ENCODE results near the gene EP300. TPM values are rescaled to one million over a fixed set of nuclear protein-coding genes. Genes with fewer than 3 reads are reported as not detected.
A peak's percentile ranks its signal among the peaks of the same experiment; 100 is the strongest.
"Not testable (repeated sequence)": the region's sequence is repeated elsewhere in the genome, so short reads cannot be mapped to it uniquely, and the experiment has no call there.

The EP300 gene
- total RNA-seq, 1 donor from 2014 or later = 61.1 TPM

- no peak for DNase-seq (ENCODE audit: low spot score)
These were observed 55.3 kb downstream of the EP300 start for GRCh38 chr22:41147722-41148121.

GRCh38 chr22:41152902-41153301 is 60.5 kb downstream of the EP300 start:
- no peak for DNase-seq (ENCODE audit: low spot score)

- no peak for DNase-seq (ENCODE audit: low spot score)
These were observed 64.7 kb downstream of the EP300 start for GRCh38 chr22:41157083-41157482.

- DNase-seq (ENCODE audit: low spot score) = no peak
These were observed 76.8 kb downstream of the EP300 start for GRCh38 chr22:41169157-41169556.

GRCh38 chr22:41171996-41172395 is 79.6 kb downstream of the EP300 start:
- no peak for DNase-seq (ENCODE audit: low spot score)

- no peak for DNase-seq (ENCODE audit: low spot score)
These were observed 83.2 kb downstream of the EP300 start for GRCh38 chr22:41175546-41175945.

- no peak for DNase-seq (ENCODE audit: low spot score)
These were observed 84.7 kb downstream of the EP300 start for GRCh38 chr22:41177040-41177621.

- no peak for DNase-seq (ENCODE audit: low spot score)
These were observed 85.4 kb downstream of the EP300 start for GRCh38 chr22:41177622-41178424.

- DNase-seq (ENCODE audit: low spot score) = no peak
These were observed 86.1 kb downstream of the EP300 start for GRCh38 chr22:41178425-41178975.

- DNase-seq (ENCODE audit: low spot score) = not testable (repeated sequence)
These were observed 88.0 kb downstream of the EP300 start for GRCh38 chr22:41180362-41180761.

GRCh38 chr22:41180926-41181325 is 88.5 kb downstream of the EP300 start:
- no peak for DNase-seq (ENCODE audit: low spot score)

- peak; percentile 55 for DNase-seq (ENCODE audit: low spot score)
These were observed 89.2 kb downstream of the EP300 start for GRCh38 chr22:41181349-41182241.

GRCh38 chr22:41184679-41185078 is 92.3 kb downstream of the EP300 start:
- DNase-seq (ENCODE audit: low spot score) = peak; percentile 14

GRCh38 chr22:41191467-41191866 is 99.1 kb downstream of the EP300 start:
- no peak for DNase-seq (ENCODE audit: low spot score)

- DNase-seq (ENCODE audit: low spot score) = no peak
These were observed 101.4 kb downstream of the EP300 start for GRCh38 chr22:41193829-41194228.

- peak; percentile 93 for DNase-seq (ENCODE audit: low spot score)
These were observed 104.9 kb downstream of the EP300 start for GRCh38 chr22:41197038-41197972.

GRCh38 chr22:41198027-41198580 is 105.7 kb downstream of the EP300 start:
- DNase-seq (ENCODE audit: low spot score) = no peak

- DNase-seq (ENCODE audit: low spot score) = no peak
These were observed 108.7 kb downstream of the EP300 start for GRCh38 chr22:41201141-41201540.

- no peak for DNase-seq (ENCODE audit: low spot score)
These were observed 110.7 kb downstream of the EP300 start for GRCh38 chr22:41203118-41203517.

- no peak for DNase-seq (ENCODE audit: low spot score)
These were observed 111.7 kb downstream of the EP300 start for GRCh38 chr22:41204066-41204465.

All from mesenteric fat pad (tissue), 1 donor.